ENCODE results near the gene ZNF629.
"Not testable (repeated sequence)": the region's sequence is repeated elsewhere in the genome, so short reads cannot be mapped to it uniquely, and the experiment has no call there.

ZNF629 gene

GRCh38 chr16:30786936-30787612 is at the start of gene ZNF629:
Gene ZNF629, minus strand, starts transcription at chr16:30787205. Its CDS starts 2,723 bp downstream, at chr16:30784482.
- peak; percentile 27 for DNase-seq

DNA sequence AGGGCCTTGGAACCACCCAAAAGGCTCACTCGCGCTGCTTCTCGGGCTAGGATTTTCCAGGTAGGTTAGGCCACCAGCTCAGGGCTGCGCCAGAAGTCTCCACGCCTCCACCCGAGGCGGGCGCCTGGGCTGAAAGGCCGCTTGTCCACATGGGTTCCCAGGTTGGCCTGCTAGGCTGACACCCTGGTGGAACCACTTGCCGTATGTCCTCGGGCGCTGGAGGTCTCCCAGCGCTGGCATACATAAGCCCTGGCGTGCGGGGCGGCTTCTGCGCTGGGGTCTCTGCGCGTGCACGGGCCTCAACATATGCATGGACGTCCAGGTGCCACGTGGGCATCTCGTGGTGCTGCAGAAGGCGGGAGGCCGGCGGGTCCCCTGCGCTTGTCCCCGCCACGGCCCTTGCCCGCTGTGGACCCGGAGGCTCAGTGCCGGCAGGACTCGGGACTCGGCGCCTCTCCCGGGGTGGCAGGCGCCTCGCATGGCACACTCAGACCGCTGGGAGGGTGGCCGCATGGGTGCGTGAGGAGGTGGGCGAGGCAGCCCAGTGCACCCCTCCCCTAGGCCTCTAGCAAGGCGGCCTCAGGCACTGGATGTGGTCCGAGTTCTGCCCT is 47.2 kb upstream of the ZNF629 start:
- DNase-seq = no peak

- no peak for DNase-seq
Observed at GRCh38 chr16:30830072-30830417, 43.0 kb upstream of the ZNF629 start.

DNA sequence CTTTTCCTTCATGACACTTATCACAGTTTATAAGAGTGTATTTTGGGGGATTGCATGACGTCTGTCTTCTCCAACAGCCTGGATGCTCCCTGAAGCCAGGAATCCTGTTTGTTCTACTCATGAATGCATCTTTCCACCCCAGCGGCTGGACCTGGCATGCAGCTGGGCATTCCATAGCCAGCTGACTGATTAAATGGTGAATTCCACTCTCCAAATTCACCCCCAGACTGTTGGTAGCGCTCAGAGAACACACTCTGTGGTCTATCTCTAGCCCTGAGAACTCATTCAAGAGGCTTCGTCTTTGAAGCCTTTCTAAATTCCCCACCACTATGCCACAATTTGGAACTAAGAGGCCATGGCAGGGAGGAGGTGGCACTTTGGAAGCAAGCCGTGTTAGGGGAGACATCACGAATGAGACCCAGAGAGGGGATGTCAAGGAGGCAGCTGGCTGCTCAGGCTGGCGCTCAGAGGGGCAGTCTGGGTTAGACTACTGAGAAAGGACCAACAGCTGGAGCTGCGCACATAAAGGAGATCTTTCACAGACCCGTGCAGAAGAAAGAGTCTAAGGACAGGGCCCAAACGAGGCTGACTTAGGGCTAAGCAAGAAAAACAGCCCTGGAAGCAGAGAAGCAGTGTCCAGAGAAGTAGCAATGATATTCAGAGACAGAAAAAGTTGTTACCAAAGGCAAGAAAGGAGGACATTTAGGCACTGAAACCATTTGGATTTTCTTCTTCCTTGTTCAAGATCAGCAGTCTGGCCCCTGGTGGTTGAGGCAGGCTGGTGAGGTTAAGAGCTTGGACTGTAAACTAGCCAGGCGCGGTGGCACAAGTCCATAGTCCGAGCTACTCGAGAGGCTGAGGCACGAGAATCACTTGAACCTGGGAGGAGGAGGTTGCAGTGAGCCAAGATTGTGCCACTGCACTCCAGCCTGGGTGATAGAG is 42.4 kb upstream of the ZNF629 start:
- no peak for DNase-seq

DNA sequence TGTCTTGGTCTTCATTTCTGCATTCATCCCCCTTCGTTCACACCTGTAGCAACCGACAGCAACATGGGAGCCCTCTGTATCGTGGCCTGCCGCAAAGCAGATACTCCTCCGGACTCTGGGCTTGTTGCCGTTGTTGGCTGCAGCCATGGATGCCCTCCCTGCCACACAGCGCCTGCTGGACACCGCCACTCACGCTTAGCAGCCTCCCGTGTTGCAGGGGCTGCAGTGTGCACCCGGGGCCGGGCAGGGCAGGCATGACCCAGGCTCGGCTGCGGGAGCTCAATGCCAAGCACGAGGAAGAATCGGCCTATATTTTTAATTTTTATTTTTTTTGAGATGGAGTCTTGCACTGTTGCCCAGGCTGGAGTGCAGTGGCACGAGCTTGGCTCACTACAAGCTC is 34.9 kb upstream of the ZNF629 start:
- no peak for DNase-seq

- DNase-seq = not testable (repeated sequence)
Observed at GRCh38 chr16:30821441-30821840, 34.4 kb upstream of the ZNF629 start.

- DNase-seq = no peak
Observed at GRCh38 chr16:30820952-30821421, 34.0 kb upstream of the ZNF629 start.

- no peak for DNase-seq
Observed at GRCh38 chr16:30816769-30817168, 29.8 kb upstream of the ZNF629 start.

DNA sequence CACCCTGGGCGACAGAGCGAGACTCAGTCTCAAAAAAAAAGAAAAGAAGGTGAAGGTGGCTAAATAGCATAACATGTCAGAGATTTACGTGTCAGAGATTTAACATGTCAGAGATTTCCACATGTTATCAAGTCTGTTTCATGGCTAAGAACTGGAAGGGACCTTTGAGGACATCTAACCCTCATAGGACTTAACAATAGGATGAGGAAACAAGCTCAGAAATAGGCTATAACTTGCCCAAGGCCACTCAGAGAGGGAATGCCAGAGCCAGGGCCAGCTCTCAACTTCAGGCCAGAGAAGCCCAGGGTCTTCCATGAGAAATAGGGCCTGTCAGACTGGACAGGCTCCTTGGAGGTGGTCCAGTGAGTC is 26.8 kb upstream of the ZNF629 start:
- no peak for DNase-seq

- DNase-seq = not testable (repeated sequence)
Observed at GRCh38 chr16:30809675-30810074, 22.7 kb upstream of the ZNF629 start.

GRCh38 chr16:30808890-30809426 is 22.0 kb upstream of the ZNF629 start:
- not testable (repeated sequence) for DNase-seq

GRCh38 chr16:30808146-30808545 is 21.1 kb upstream of the ZNF629 start:
- no peak for DNase-seq

DNA sequence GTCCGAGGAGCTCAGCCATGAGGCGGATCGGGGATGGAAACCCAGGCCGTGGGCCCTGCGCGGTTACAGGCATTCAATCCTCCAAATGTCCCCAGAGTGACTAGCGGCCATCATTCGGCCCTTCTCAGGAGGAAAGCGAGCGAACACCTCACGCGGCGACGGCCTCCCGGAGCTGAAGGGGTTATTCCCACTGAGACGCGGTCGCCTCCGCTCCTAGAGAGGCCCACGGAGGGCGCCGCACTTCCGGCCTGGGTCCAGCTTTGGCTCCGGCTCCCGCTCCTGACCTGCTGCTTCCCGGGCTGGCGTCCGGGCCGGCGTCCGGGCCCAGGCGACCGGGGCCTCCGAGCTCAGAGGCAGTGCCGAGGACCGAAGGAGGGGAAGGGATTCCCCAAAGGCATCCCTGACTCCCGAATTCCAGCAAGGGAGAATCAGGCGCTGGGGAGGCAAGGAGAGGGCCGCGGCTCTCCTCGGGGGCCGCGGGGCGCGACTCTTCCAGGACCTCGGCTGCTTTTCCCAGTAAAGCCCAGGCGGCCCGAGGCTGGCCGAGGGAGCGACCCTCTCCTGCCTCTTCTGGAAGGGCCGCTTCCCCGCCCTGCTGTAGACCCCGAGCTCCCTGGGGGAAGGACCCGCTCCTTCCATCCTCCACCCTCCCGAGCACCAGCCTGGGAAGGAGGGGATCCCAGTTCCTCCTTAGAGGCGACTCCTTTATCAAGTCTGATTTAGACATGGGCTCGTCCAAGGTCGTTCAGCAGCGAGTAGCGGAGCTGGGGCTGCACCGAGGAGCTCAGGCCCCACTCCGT is 18.6 kb upstream of the ZNF629 start:
- DNase-seq = no peak

- DNase-seq = no peak
Observed at GRCh38 chr16:30805056-30805369, 18.0 kb upstream of the ZNF629 start.

DNA sequence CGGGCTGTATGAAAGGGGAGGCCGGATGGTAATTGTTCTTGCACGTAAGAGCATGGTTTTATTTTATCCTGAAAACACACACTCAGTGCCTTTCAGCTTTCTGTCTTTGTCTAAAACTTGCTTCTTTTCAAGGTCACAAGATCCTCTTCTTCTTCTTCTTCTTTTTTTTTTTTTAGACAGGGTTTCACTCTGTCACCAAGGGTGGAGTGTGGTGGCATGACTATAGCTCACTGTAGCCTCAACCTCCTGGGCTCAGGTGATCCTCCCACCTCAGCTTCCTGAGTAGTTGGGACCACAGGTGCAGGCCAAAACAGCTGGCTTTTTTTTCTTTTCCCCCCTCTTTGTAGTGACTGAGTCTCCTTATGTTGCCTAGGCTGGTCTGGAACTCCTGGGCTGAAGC is 15.9 kb upstream of the ZNF629 start:
- DNase-seq = no peak

- no peak for DNase-seq
Observed at GRCh38 chr16:30797670-30798309, 10.8 kb upstream of the ZNF629 start.

DNA sequence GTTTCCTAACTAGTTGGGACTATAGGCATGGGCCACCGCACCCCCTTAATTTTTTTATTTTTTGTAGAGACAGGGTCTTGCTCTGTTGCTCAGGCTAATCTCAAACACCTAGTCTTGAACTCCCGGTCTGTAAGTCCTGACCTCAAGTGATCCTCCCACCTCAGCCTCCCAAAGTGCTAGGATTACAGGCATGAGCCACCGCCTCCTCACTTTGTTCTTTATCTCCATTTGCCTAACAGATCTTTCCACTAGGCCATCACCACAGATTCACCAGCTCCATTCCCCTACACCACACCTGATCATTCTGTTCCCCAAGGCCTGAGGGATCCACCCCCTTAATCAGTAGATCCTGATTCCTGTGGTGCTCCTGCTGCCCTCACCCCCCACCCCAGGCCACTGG is 7.6 kb upstream of the ZNF629 start:
- DNase-seq = no peak

- DNase-seq = no peak
Observed at GRCh38 chr16:30793508-30794069, 6.6 kb upstream of the ZNF629 start.

DNA sequence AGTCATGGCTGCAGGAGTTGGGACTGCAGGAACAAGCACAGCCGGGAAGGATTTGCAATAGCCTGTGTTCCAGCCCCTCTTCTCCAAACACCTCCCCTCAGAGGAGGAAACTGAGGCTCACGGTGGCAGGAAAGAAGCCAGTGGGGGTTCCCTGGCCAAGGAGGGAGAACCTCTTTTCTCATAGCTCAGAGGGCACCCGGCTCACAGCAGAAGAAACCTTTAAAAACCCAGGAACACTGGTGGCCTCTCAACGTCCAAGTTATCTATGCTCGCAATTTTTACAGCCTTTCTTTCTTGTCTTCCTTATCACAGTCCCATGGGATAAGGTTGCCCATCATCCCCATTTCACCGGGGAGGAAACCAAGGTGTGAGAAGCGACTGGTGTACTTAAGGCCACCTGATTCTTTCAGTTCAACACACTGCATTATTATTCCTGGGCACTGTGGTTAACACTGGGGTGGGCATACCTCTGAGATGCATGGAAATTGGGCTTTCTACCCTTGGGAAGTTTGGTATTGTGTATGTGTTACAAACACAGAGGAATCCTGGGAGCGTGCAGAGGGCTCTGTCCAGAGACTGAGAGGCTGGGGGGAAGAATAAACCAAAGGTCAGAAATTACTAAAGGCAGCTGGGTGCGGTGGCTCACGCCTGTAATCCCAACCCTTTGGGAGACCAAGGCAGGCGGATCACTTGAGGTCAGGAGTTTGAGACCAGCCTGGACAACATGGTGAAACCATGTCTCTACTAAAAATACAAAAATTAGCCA is 791 bp upstream of the ZNF629 start:
- no peak for DNase-seq

DNA sequence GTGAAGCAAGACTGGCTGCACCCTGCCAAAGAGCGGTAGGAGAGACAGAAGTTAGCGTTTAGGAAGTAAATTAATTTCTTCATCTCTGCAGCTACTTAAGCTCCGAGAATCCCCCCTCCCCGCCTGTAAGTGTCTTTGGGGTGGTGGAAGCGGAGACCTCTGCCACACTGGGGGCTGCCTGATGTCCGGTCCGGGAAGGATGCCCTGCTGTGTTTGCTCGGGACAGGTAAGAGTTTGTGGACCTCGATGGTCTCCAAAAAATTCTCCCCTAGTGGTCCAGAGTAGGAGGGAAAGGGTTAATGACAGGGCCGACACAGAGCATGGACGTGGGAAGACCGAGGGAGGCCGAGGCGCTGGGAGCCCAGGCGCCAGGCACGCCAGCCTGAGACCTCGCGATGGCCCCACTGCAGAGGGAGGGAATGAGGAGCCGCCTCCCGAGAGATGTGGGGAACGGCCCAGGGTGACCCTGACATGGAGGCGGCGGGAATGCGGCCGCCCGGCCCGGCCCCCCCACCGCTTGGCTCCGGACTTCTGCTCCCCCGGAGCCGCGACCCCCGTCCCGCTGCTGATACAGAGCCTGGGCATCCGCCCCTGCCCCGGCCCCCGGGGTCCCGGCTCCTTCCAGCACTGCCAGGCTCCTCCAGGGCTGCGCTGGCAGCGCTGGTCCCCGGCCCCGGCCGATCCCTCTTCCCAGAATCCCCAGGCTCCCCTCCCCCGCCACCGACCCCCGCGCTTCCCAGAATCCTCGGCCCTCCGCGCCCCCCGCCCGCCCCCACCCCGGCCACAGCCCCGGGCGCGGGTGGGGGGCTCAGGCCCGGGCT is 680 bp downstream of the ZNF629 start:
- DNase-seq = no peak

Measured in NCI-H446 treated with DMSO at 0.1 percent for 48 hours (cell line).